A549 (cell line): Measurements from ENCODE around the gene SPAG9. TPM values are rescaled to one million over a fixed set of nuclear protein-coding genes. Genes with fewer than 3 reads are reported as not detected.
A peak's percentile ranks its signal among the peaks of the same experiment; 100 is the strongest.

Experiments
- ATAC-seq, 2 experiments: fragments of 200-7000 bp in 1 of 2; fragments of >200 bp in 1 of 2; cut with Nextera tagmentation in 1 of 2; cut with Tn5 transposase in 1 of 2; 3 replicates each; pipeline versions ENCODE4 v1.8.0 to v1.9.1; 2018 to 2020; ENCODE audit warnings: mild to moderate bottlenecking in 1 of 2, moderate library complexity in 1 of 2
- CTCF ChIA-PET: fragments of 300-600 bp; sonication (Branson Sonifier 250); formaldehyde crosslinking; extraction: SDS; loops from one replicate; lab custom pipeline; 2021; ENCODE audit warnings: antibody characterized with exemption, inconsistent platforms; lab: Yijun Ruan, JAX
- POLR2A ChIA-PET: fragments of 350-600 bp; formaldehyde crosslinking; extraction: SDS; loops from one replicate; lab custom pipeline; 2021; ENCODE audit warnings: antibody characterized with exemption, inconsistent platforms; lab: Yijun Ruan, JAX
- DNase-seq, 2 experiments: peaks; one replicate each; pipeline versions ENCODE4 v3.0.0 to v3.0.0-alpha.2; 2011 to 2016; ENCODE audit warnings: low read depth in 1 of 2, low spot score in 1 of 2
- FAIRE-seq: peaks from 2 replicates; lab custom pipeline; 2011; peaks lifted over from hg19 to GRCh38; lab: Jason Lieb, UNC
- H3K27ac ChIP-seq, 2 experiments: fragments of >200 bp; sonication (Bioruptor Twin); formaldehyde crosslinking; 3 replicates each; pipeline ENCODE4 v1.5.1; 2016 to 2017
- H3K4me1 ChIP-seq: fragments of >200 bp; sonication (Bioruptor Twin); formaldehyde crosslinking; 3 replicates; pipeline ENCODE4 v1.6.1; 2016
- H3K4me2 ChIP-seq: fragments of >200 bp; sonication (Bioruptor Twin); formaldehyde crosslinking; 3 replicates; pipeline ENCODE4 v1.6.1; 2016
- H3K4me3 ChIP-seq: fragments of >200 bp; sonication (Bioruptor Twin); formaldehyde crosslinking; 3 replicates; pipeline ENCODE4 v1.5.1; 2016
- H3K9me3 ChIP-seq: fragments of >200 bp; sonication (Bioruptor Twin); formaldehyde crosslinking; 3 replicates; pipeline ENCODE4 v1.6.1; 2016
- BHLHE40 ChIP-seq: IDR thresholded peaks from 2 replicates; pipeline ENCODE4 v1.6.1; 2012; ENCODE audit warnings: low read depth, low read length, inconsistent platforms
- CEBPB ChIP-seq, 2 experiments: fragments of >200 bp in 1 of 2; sonication (Bioruptor Twin) in 1 of 2; formaldehyde crosslinking in 1 of 2; IDR thresholded peaks; 2 replicates each; pipeline ENCODE4 v1.6.1; 2012 to 2016
- CHD2 ChIP-seq: fragments of 150-350 bp; IDR thresholded peaks from 2 replicates; pipeline ENCODE4 v1.6.1; 2014; ENCODE audit warnings: low read length; ENCODE audit not compliant: partially characterized antibody
- ESRRA ChIP-seq: fragments of 150-350 bp; IDR thresholded peaks from 2 replicates; pipeline ENCODE4 v1.6.1; 2014; ENCODE audit warnings: mild to moderate bottlenecking, low read length, borderline replicate concordance
- HDAC2 ChIP-seq: fragments of 200-600 bp; sonication (generic); IDR thresholded peaks from 2 replicates; pipeline ENCODE4 v1.6.1; 2016
- HEYL ChIP-seq: fragments of 250-450 bp; sonication (Bioruptor Pico); IDR thresholded peaks from 2 replicates; pipeline ENCODE4 v1.8.0; 2021; ENCODE audit warnings: mild to moderate bottlenecking, moderate library complexity
- HOXB13 ChIP-seq: fragments of 250-450 bp; sonication (Bioruptor Pico); IDR thresholded peaks from 2 replicates; pipeline ENCODE4 v1.5.0; 2020; ENCODE audit warnings: low read depth, mild to moderate bottlenecking, moderate library complexity
- KDM5A ChIP-seq: fragments of 200-600 bp; sonication (generic); IDR thresholded peaks from 2 replicates; pipeline ENCODE4 v1.6.1; 2016; ENCODE audit warnings: antibody characterized with exemption, mild to moderate bottlenecking
- NR3C1 ChIP-seq: fragments of >200 bp; sonication (Bioruptor Twin); formaldehyde crosslinking; IDR thresholded peaks from 3 replicates; pipeline ENCODE4 v1.6.1; 2017
- POLR2AphosphoS2 ChIP-seq: conservative IDR thresholded peaks from 2 replicates; pipeline ENCODE4 v1.6.1; 2012; ENCODE audit warnings: low read length, improper control_type of control experiment, inconsistent platforms
- RARB ChIP-seq: fragments of 250-450 bp; sonication (Bioruptor Pico); IDR thresholded peaks from 2 replicates; pipeline ENCODE4 v1.8.0; 2021; ENCODE audit warnings: mild to moderate bottlenecking, moderate library complexity
- RNF2 ChIP-seq: fragments of 200-600 bp; sonication (generic); IDR thresholded peaks from 2 replicates; pipeline ENCODE4 v1.6.1; 2016; ENCODE audit warnings: low read depth, mild to moderate bottlenecking, antibody characterized with exemption, moderate library complexity, borderline replicate concordance
- SREBF2 ChIP-seq: fragments of 450-650 bp; IDR thresholded peaks from 2 replicates; pipeline ENCODE4 v1.6.1; 2014; ENCODE audit warnings: mild to moderate bottlenecking, moderate library complexity
- ZNF302 ChIP-seq: fragments of 250-450 bp; sonication (Bioruptor Pico); IDR thresholded peaks from 2 replicates; pipeline ENCODE4 v1.9.0; 2021; ENCODE audit warnings: inconsistent platforms, mild to moderate bottlenecking, moderate library complexity
- ZSCAN20 ChIP-seq: fragments of 250-450 bp; sonication (Bioruptor Pico); IDR thresholded peaks from 2 replicates; pipeline ENCODE4 v1.8.0; 2022; ENCODE audit warnings: mild to moderate bottlenecking, moderate library complexity
- WGBS: methylation state at CpG from one replicate; pipeline ENCODE4 v1.1.6; 2017; ENCODE audit errors: missing lambda C conversion rate; 5-methylcytosine and 5-hydroxymethylcytosine counted together
- polyA plus RNA-seq, 4 experiments: library from polyadenylated mRNA; depleted of rRNA in 3 of 4; stranded (reverse); fragments of >200 nt; fragmentation: RNase III in 1 of 4; extraction: RNeasy Plus Mini Kit Qiagen cat#74134 plus additional on column Dnase treatment in 1 of 4; gene quantifications; 2 replicates in 3 of 4; 3 replicates in 1 of 4; pipeline ENCODE4 v1.2.3, GENCODE V29; 2011 to 2017
- TF ChIP-seq, protein P1 (sequence below): fragments of >200 bp; sonication (Bioruptor Twin); formaldehyde crosslinking; IDR thresholded peaks from 3 replicates; pipeline ENCODE4 v1.5.1; 2016
- TF ChIP-seq, protein P2 (sequence below): fragments of >200 bp; sonication (Bioruptor Twin); formaldehyde crosslinking; IDR thresholded peaks from 3 replicates; pipeline ENCODE4 v1.6.1; 2016
- TF ChIP-seq, protein P3 (sequence below): IDR thresholded peaks from 2 replicates; pipeline ENCODE4 v1.6.1; 2012
- TF ChIP-seq, protein P4 (sequence below): fragments of 200-600 bp; sonication (generic); IDR thresholded peaks from 2 replicates; pipeline ENCODE4 v1.6.1; 2016; ENCODE audit warnings: antibody characterized with exemption, mild to moderate bottlenecking, moderate library complexity

The SPAG9 gene
- polyA plus RNA-seq, 2 of the 4 experiments (the other 2 are of a cell fraction) = 69.0 to 71.1 TPM

DNA sequence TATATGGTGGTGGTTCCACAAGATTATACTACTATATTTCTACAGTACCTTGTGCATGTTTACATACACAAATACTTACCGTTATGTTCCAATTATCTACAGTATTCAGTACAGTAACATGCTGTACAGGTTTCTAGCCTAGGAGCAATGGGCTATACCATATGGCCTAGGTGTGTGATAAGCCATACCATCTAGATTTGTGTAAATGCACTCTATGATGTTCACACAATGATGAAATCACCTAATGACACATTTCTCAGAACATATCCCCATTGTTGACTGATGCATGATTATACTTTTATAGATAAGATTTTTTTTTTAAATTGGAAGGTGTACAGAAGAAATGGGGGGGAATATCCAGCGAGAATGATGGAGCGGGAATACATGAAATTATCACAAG is 131.5 kb downstream of the SPAG9 start:
- DNase-seq = no peak
- WGBS = 93% methylated on average over 3 of the region's 3 CpGs
- H3K4me1 ChIP-seq = peaks cover 31% of the 10 kb centered on the region
- TF ChIP-seq ESRRA (no peak), BHLHE40 (no peak), RARB (no peak), HOXB13 (CRISPR knock-in tag) (no peak), ZSCAN20 (CRISPR knock-in tag) (no peak), POLR2AphosphoS2 (no peak), NR3C1 (no peak), SREBF2 (no peak), KDM5A (no peak), ZNF302 (CRISPR knock-in tag) (no peak), CEBPB (IDR thresholded peaks at IDR 0.05) (no peak), RNF2 (no peak), HEYL (CRISPR knock-in tag) (no peak), HDAC2 (no peak)
- TF ChIP-seq, protein P1, sequence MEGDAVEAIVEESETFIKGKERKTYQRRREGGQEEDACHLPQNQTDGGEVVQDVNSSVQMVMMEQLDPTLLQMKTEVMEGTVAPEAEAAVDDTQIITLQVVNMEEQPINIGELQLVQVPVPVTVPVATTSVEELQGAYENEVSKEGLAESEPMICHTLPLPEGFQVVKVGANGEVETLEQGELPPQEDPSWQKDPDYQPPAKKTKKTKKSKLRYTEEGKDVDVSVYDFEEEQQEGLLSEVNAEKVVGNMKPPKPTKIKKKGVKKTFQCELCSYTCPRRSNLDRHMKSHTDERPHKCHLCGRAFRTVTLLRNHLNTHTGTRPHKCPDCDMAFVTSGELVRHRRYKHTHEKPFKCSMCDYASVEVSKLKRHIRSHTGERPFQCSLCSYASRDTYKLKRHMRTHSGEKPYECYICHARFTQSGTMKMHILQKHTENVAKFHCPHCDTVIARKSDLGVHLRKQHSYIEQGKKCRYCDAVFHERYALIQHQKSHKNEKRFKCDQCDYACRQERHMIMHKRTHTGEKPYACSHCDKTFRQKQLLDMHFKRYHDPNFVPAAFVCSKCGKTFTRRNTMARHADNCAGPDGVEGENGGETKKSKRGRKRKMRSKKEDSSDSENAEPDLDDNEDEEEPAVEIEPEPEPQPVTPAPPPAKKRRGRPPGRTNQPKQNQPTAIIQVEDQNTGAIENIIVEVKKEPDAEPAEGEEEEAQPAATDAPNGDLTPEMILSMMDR = no peak
- TF ChIP-seq, protein P2, sequence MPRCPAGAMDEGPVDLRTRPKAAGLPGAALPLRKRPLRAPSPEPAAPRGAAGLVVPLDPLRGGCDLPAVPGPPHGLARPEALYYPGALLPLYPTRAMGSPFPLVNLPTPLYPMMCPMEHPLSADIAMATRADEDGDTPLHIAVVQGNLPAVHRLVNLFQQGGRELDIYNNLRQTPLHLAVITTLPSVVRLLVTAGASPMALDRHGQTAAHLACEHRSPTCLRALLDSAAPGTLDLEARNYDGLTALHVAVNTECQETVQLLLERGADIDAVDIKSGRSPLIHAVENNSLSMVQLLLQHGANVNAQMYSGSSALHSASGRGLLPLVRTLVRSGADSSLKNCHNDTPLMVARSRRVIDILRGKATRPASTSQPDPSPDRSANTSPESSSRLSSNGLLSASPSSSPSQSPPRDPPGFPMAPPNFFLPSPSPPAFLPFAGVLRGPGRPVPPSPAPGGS = no peak
- TF ChIP-seq, protein P3, sequence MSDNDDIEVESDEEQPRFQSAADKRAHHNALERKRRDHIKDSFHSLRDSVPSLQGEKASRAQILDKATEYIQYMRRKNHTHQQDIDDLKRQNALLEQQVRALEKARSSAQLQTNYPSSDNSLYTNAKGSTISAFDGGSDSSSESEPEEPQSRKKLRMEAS = no peak
- TF ChIP-seq, all 56 proteins: peak for 0
- no peaks in the 10 kb centered on the region for H3K9me3 ChIP-seq
- H3K4me3 ChIP-seq = no peak overlapping the region
- POLR2A ChIA-PET = no interaction called here
- no peak overlapping the region for H3K27ac ChIP-seq
- ATAC-seq = no peak
- H3K4me2 ChIP-seq = no peak overlapping the region
- CTCF ChIA-PET = interaction anchor here (1.4 to 2.1 kb wide), 2 partner anchors 137 to 206 kb away, joined by 3 to 5 read pairs; no protein-coding TSS in a partner anchor
- FAIRE-seq = no peak

DNA sequence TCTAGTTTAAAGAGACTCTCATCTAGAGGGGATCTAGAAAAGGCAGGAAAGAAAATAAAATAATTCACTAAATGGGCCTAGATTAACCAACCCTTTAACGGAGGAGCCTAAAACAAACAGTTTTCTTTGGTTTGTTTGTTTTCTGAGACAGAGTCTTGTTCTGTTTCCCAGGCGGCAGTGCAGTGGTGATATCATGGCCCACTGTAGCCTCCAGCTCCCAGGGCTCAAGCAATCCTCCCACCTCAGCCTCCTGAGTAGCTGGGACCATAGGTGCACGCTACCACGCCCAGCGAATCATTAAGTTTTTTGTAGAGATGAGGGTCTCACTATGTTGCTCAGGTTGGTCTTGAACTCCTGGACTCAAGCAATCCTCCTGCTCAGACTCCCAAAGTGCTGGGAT is 132.2 kb downstream of the SPAG9 start:
- ChIA-PET POLR2A (no interaction called here), CTCF (interaction anchor here (0.6 to 2.1 kb wide), 5 partner anchors 12 to 543 kb away, joined by 3 to 9 read pairs (median 4); no protein-coding TSS in a partner anchor)
- TF ChIP-seq, protein P4, sequence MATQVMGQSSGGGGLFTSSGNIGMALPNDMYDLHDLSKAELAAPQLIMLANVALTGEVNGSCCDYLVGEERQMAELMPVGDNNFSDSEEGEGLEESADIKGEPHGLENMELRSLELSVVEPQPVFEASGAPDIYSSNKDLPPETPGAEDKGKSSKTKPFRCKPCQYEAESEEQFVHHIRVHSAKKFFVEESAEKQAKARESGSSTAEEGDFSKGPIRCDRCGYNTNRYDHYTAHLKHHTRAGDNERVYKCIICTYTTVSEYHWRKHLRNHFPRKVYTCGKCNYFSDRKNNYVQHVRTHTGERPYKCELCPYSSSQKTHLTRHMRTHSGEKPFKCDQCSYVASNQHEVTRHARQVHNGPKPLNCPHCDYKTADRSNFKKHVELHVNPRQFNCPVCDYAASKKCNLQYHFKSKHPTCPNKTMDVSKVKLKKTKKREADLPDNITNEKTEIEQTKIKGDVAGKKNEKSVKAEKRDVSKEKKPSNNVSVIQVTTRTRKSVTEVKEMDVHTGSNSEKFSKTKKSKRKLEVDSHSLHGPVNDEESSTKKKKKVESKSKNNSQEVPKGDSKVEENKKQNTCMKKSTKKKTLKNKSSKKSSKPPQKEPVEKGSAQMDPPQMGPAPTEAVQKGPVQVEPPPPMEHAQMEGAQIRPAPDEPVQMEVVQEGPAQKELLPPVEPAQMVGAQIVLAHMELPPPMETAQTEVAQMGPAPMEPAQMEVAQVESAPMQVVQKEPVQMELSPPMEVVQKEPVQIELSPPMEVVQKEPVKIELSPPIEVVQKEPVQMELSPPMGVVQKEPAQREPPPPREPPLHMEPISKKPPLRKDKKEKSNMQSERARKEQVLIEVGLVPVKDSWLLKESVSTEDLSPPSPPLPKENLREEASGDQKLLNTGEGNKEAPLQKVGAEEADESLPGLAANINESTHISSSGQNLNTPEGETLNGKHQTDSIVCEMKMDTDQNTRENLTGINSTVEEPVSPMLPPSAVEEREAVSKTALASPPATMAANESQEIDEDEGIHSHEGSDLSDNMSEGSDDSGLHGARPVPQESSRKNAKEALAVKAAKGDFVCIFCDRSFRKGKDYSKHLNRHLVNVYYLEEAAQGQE = no peak
- TF ChIP-seq CHD2 = no peak

More for the DNA sequence above, 132.2 kb downstream of the SPAG9 start:
- Histone ChIP-seq H3K4me2 (peak overlapping the region; percentile 31), H3K4me1 (peaks cover 31% of the 10 kb centered on the region), H3K4me3 (no peak overlapping the region), H3K9me3 (no peaks in the 10 kb centered on the region), H3K27ac (peak overlapping the region in 1 of 2 experiments; percentile 30; a peak in 2 of 6 replicates)
- DNase-seq (no peak), ATAC-seq (peak in 1 of 2 experiments; percentile 57; a peak in 3 of 6 replicates), FAIRE-seq (peak; percentile 36)
- WGBS = 66% methylated on average over 5 of the region's 5 CpGs
